Measurements from ENCODE around the gene KAT6B.
A peak's percentile ranks its signal among the peaks of the same experiment; 100 is the strongest.

KAT6B gene

DNA sequence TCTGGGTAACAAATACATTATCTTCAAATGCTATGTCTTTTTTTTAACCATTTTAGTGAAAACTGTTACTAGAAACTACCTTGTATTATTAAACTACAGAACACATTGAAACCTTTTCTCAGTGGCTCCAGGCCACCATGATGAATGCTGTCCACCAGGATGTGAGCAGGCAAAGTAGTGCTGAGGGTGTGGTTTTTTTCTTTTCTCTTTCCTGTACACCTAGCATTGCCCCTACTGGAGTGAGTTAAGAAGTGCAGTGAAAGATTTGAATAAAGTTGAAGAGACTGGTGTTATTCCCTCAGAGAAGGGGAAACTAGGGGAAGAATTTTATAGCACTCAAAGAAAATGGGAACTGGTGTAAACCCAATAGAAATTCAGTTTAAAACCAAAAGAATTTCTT, 165.0 kb downstream of the KAT6B start (continued):
- TF ChIP-seq, protein P1, sequence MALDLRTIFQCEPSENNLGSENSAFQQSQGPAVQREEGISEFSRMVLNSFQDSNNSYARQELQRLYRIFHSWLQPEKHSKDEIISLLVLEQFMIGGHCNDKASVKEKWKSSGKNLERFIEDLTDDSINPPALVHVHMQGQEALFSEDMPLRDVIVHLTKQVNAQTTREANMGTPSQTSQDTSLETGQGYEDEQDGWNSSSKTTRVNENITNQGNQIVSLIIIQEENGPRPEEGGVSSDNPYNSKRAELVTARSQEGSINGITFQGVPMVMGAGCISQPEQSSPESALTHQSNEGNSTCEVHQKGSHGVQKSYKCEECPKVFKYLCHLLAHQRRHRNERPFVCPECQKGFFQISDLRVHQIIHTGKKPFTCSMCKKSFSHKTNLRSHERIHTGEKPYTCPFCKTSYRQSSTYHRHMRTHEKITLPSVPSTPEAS (tag by site-specific recombination; IDR thresholded peaks at IDR 0.05), result no peak
- TF ChIP-seq ZNF555 (tag by site-specific recombination; conservative IDR thresholded peaks at IDR 0.05) (no peak), ZEB2 (tag by site-specific recombination; IDR thresholded peaks at IDR 0.05) (no peak), ZNF112 (tag by site-specific recombination; IDR thresholded peaks at IDR 0.05) (no peak), ZNF341 (tag by site-specific recombination; IDR thresholded peaks at IDR 0.05; ENCODE audit: low read depth) (no peak)
- TF ChIP-seq, protein P2, sequence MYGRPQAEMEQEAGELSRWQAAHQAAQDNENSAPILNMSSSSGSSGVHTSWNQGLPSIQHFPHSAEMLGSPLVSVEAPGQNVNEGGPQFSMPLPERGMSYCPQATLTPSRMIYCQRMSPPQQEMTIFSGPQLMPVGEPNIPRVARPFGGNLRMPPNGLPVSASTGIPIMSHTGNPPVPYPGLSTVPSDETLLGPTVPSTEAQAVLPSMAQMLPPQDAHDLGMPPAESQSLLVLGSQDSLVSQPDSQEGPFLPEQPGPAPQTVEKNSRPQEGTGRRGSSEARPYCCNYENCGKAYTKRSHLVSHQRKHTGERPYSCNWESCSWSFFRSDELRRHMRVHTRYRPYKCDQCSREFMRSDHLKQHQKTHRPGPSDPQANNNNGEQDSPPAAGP (tag by site-specific recombination; IDR thresholded peaks at IDR 0.05), result no peak
- TF ChIP-seq, protein P3, sequence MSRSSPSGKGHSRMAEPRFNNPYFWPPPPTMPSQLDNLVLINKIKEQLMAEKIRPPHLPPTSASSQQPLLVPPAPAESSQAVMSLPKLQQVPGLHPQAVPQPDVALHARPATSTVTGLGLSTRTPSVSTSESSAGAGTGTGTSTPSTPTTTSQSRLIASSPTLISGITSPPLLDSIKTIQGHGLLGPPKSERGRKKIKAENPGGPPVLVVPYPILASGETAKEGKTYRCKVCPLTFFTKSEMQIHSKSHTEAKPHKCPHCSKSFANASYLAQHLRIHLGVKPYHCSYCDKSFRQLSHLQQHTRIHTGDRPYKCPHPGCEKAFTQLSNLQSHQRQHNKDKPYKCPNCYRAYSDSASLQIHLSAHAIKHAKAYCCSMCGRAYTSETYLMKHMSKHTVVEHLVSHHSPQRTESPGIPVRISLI (tag by site-specific recombination; IDR thresholded peaks at IDR 0.05), result 0 out of 2 replicates have a peak, but pooled peaks have one; percentile 50

DNA sequence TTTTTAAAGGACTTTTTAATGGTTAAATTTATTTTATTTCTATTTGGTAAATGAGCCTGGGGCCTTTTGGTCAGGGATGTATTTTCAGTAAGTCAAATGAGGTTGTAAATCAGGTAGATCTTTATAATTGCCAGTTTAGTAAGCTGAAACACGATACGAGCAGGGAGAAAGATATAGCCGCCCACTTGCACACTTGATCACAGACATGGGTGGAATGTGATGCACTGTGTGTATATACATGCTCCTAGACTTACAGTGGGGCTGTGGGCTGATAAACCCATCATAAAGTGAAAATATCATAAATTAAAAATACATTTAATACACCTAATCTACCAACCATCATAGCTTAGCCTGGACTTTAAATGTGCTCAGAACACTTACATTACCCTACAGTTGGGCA, 165.7 kb downstream of the KAT6B start:
- POLR2A ChIA-PET, result no interaction called here
- H3K36me3 ChIP-seq (ENCODE audit: control insufficient read depth in 2 of 2, insufficient read depth in 1 of 2, low read length in 2 of 2), result peaks cover 0 to 6% of the 10 kb centered on the region in 2 experiments; a peak in 1 of 3 replicates
- CTCF ChIA-PET, result interaction anchor here (1.4 kb wide), 1 partner anchor 30 kb away, joined by 3 read pairs; no protein-coding TSS in a partner anchor

DNA sequence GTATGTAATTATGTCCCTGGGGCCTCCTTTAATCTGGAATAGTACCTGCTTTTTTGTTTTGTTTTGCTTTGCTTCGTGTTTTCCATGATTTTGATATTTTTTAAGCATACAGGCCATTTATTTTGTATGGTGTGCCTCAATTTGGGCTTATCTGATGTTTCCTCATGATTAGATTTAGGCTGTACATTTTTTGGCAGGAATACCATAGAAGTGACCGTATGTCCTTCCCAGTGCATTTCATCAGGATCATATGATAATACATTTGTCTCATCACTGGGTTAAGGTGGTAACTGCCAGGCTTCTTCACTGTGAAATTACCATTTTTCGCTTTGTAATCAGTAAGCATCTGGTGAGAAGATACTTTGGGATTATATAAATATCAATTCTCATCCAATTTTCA, 167.2 kb downstream of the KAT6B start:
- Histone ChIP-seq H3K4me3 (ENCODE audit: low read depth, low read length) (no peak overlapping the region), H3K36me3 (ENCODE audit: control insufficient read depth in 2 of 2, insufficient read depth in 1 of 2, low read length in 2 of 2) (peaks cover 2 to 6% of the 10 kb centered on the region in 2 experiments; a peak in 1 of 3 replicates), H3K27ac (ENCODE audit: extremely low read depth, low read depth, low read length) (no peak overlapping the region), H3K4me1 (ENCODE audit: control insufficient read depth, insufficient read depth, low read length) (no peaks in the 10 kb centered on the region; the same call in 1 of the 2 replicates), H3K9me3 (ENCODE audit: control insufficient read depth, insufficient read depth, low read depth, low read length) (no peaks in the 10 kb centered on the region)
- TF ChIP-seq, protein P4, sequence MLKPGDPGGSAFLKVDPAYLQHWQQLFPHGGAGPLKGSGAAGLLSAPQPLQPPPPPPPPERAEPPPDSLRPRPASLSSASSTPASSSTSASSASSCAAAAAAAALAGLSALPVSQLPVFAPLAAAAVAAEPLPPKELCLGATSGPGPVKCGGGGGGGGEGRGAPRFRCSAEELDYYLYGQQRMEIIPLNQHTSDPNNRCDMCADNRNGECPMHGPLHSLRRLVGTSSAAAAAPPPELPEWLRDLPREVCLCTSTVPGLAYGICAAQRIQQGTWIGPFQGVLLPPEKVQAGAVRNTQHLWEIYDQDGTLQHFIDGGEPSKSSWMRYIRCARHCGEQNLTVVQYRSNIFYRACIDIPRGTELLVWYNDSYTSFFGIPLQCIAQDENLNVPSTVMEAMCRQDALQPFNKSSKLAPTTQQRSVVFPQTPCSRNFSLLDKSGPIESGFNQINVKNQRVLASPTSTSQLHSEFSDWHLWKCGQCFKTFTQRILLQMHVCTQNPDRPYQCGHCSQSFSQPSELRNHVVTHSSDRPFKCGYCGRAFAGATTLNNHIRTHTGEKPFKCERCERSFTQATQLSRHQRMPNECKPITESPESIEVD (tag by site-specific recombination; IDR thresholded peaks at IDR 0.05), result 0 out of 2 replicates have a peak, but pooled peaks have one; percentile 52
- TF ChIP-seq SP7 (tag by site-specific recombination; IDR thresholded peaks at IDR 0.05), result no peak
- ChIA-PET POLR2A (no interaction called here), CTCF (no interaction called here)

More for the DNA sequence above, 165.7 kb downstream of the KAT6B start:
- no peak overlapping the region for H3K4me3 ChIP-seq (ENCODE audit: low read depth, low read length)
- H3K4me1 ChIP-seq (ENCODE audit: control insufficient read depth, insufficient read depth, low read length), result no peaks in the 10 kb centered on the region; the same call in 1 of the 2 replicates
- no peaks in the 10 kb centered on the region for H3K9me3 ChIP-seq (ENCODE audit: control insufficient read depth, insufficient read depth, low read depth, low read length)
- H3K27ac ChIP-seq (ENCODE audit: extremely low read depth, low read depth, low read length), result no peak overlapping the region
- TF ChIP-seq EGR2 (tag by site-specific recombination; IDR thresholded peaks at IDR 0.05; ENCODE audit: low read depth) (peak; percentile 66; the same call in 1 of the 2 replicates), KLF9 (tag by site-specific recombination; IDR thresholded peaks at IDR 0.05; ENCODE audit: low read depth) (no peak), ZFHX2 (tag by site-specific recombination; conservative IDR thresholded peaks at IDR 0.05) (peak; percentile 80), ZNF791 (tag by site-specific recombination; IDR thresholded peaks at IDR 0.05) (no peak)
- TF ChIP-seq, protein P5, sequence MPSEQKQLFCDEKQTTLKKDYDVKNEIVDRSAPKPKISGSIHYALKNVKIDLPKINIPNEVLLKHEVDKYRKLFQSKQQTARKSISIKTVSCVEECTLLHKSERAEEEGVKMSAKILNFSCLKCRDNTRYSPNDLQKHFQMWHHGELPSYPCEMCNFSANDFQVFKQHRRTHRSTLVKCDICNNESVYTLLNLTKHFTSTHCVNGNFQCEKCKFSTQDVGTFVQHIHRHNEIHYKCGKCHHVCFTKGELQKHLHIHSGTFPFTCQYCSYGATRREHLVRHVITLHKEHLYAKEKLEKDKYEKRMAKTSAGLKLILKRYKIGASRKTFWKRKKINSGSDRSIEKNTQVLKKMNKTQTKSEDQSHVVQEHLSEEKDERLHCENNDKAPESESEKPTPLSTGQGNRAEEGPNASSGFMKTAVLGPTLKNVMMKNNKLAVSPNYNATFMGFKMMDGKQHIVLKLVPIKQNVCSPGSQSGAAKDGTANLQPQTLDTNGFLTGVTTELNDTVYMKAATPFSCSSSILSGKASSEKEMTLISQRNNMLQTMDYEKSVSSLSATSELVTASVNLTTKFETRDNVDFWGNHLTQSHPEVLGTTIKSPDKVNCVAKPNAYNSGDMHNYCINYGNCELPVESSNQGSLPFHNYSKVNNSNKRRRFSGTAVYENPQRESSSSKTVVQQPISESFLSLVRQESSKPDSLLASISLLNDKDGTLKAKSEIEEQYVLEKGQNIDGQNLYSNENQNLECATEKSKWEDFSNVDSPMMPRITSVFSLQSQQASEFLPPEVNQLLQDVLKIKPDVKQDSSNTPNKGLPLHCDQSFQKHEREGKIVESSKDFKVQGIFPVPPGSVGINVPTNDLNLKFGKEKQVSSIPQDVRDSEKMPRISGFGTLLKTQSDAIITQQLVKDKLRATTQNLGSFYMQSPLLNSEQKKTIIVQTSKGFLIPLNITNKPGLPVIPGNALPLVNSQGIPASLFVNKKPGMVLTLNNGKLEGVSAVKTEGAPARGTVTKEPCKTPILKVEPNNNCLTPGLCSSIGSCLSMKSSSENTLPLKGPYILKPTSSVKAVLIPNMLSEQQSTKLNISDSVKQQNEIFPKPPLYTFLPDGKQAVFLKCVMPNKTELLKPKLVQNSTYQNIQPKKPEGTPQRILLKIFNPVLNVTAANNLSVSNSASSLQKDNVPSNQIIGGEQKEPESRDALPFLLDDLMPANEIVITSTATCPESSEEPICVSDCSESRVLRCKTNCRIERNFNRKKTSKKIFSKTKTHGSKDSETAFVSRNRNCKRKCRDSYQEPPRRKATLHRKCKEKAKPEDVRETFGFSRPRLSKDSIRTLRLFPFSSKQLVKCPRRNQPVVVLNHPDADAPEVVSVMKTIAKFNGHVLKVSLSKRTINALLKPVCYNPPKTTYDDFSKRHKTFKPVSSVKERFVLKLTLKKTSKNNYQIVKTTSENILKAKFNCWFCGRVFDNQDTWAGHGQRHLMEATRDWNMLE (tag by site-specific recombination; conservative IDR thresholded peaks at IDR 0.05; ENCODE audit: low read depth), result no peak

Data from HEK293 (cell line).